NCI-H2081 (cell line): ENCODE measurements around the gene CDRT4.

Experiments used
- DNase-seq, 2 experiments: peaks; one replicate each; lab custom pipeline; 2025; lab: John Stamatoyannopoulos, UW

Gene CDRT4

GRCh38 chr17:15393414-15393813 is 74.0 kb downstream of the CDRT4 start:
- no peak for DNase-seq

GRCh38 chr17:15392326-15392741 is 75.1 kb downstream of the CDRT4 start:
- no peak for DNase-seq

GRCh38 chr17:15388356-15389041 is 78.9 kb downstream of the CDRT4 start:
- DNase-seq: no peak

- no peak for DNase-seq
Observed at GRCh38 chr17:15386083-15386482, 81.3 kb downstream of the CDRT4 start.
